ENCODE results near the gene CILP2.

CILP2 gene

GRCh38 chr19:19538061-19538784 lies at the start of gene CILP2:
Gene CILP2, plus strand, starts transcription at chr19:19538265. Its CDS starts 85 bp downstream, at chr19:19538350.
- no peak for DNase-seq

- DNase-seq, result peak; percentile 76
These were observed 49.0 kb upstream of the CILP2 start for GRCh38 chr19:19488875-19489690.

- no peak for DNase-seq
These were observed 48.3 kb upstream of the CILP2 start for GRCh38 chr19:19489804-19490204.

- DNase-seq, result peak; percentile 23
These were observed 47.7 kb upstream of the CILP2 start for GRCh38 chr19:19490214-19490968.

GRCh38 chr19:19491321-19492025 lies 46.6 kb upstream of the CILP2 start:
- DNase-seq, result no peak

GRCh38 chr19:19492026-19492610 lies 45.9 kb upstream of the CILP2 start:
- no peak for DNase-seq

- DNase-seq, result no peak
These were observed 44.1 kb upstream of the CILP2 start for GRCh38 chr19:19493841-19494546.

GRCh38 chr19:19495614-19496603 lies 42.2 kb upstream of the CILP2 start:
- DNase-seq, result no peak

GRCh38 chr19:19498255-19498991 lies 39.6 kb upstream of the CILP2 start:
- DNase-seq, result no peak

- no peak for DNase-seq
These were observed 38.6 kb upstream of the CILP2 start for GRCh38 chr19:19499272-19499995.

- no peak for DNase-seq
These were observed 37.0 kb upstream of the CILP2 start for GRCh38 chr19:19500975-19501644.

GRCh38 chr19:19501798-19502197 lies 36.3 kb upstream of the CILP2 start:
- DNase-seq, result no peak

- DNase-seq, result no peak
These were observed 35.8 kb upstream of the CILP2 start for GRCh38 chr19:19502281-19502680.

GRCh38 chr19:19502808-19503602 lies 35.1 kb upstream of the CILP2 start:
- no peak for DNase-seq

GRCh38 chr19:19504754-19505668 lies 33.1 kb upstream of the CILP2 start:
- DNase-seq, result no peak

GRCh38 chr19:19505669-19506326 lies 32.3 kb upstream of the CILP2 start:
- DNase-seq, result no peak
